NCI-H146 treated with DMSO at 0.1 percent for 48 hours (cell line): ENCODE measurements around the gene KCTD14.
"Not testable (repeated sequence)": the region's sequence is repeated elsewhere in the genome, so short reads cannot be mapped to it uniquely, and the experiment has no call there.

Experiments used
- DNase-seq: peaks from one replicate; lab custom pipeline; 2025; ENCODE audit not compliant: unreplicated experiment; lab: John Stamatoyannopoulos, UW

KCTD14 gene

GRCh38 chr11:78022397-78023396 is at the start of gene KCTD14:
Gene KCTD14 (minus strand): TSS chr11:78023276. CDS start chr11:78023249, 27 bp downstream.
- DNase-seq, result peak; percentile 52

- no peak for DNase-seq
These were observed 49.4 kb upstream of the KCTD14 start for GRCh38 chr11:78072455-78072854.

GRCh38 chr11:78071717-78072116 is 48.6 kb upstream of the KCTD14 start:
- no peak for DNase-seq

GRCh38 chr11:78070621-78071020 is 47.5 kb upstream of the KCTD14 start:
- no peak for DNase-seq

GRCh38 chr11:78069465-78069864 is 46.4 kb upstream of the KCTD14 start:
- no peak for DNase-seq

- DNase-seq, result no peak
These were observed 44.6 kb upstream of the KCTD14 start for GRCh38 chr11:78067704-78068103.

- DNase-seq, result no peak
These were observed 43.4 kb upstream of the KCTD14 start for GRCh38 chr11:78066471-78066870.

GRCh38 chr11:78065203-78065602 is 42.1 kb upstream of the KCTD14 start:
- no peak for DNase-seq

GRCh38 chr11:78063440-78064181 is 40.5 kb upstream of the KCTD14 start, which contains the start of gene THRSP:
Gene THRSP (plus strand): TSS chr11:78063861. CDS start chr11:78063882, 21 bp downstream.
- DNase-seq, result no peak

- DNase-seq, result no peak
These were observed 39.6 kb upstream of the KCTD14 start for GRCh38 chr11:78062671-78063070.

GRCh38 chr11:78061921-78062311 is 38.8 kb upstream of the KCTD14 start:
- no peak for DNase-seq

- DNase-seq, result no peak
These were observed 38.2 kb upstream of the KCTD14 start for GRCh38 chr11:78061088-78061920.

GRCh38 chr11:78060533-78060932 is 37.5 kb upstream of the KCTD14 start:
- no peak for DNase-seq

GRCh38 chr11:78059749-78060328 is 36.8 kb upstream of the KCTD14 start:
- not testable (repeated sequence) for DNase-seq

- no peak for DNase-seq
These were observed 34.5 kb upstream of the KCTD14 start for GRCh38 chr11:78057462-78058055.

- no peak for DNase-seq
These were observed 33.0 kb upstream of the KCTD14 start for GRCh38 chr11:78056093-78056492.

- no peak for DNase-seq
These were observed 31.9 kb upstream of the KCTD14 start for GRCh38 chr11:78054971-78055370.

- DNase-seq, result no peak
These were observed 28.1 kb upstream of the KCTD14 start for GRCh38 chr11:78050964-78051831.

- no peak for DNase-seq
These were observed 26.3 kb upstream of the KCTD14 start for GRCh38 chr11:78049348-78049747.
